PC-9 (cell line): ENCODE results near the gene CHD1.

Experiments
- EZH2 ChIP-seq: fragments of 200-600 bp; sonication (generic); IDR thresholded peaks from 2 replicates; pipeline ENCODE4 v1.8.0; 2017; ENCODE audit warnings: antibody characterized with exemption, low read depth
- TF ChIP-seq, protein P1 (sequence below): fragments of 200-600 bp; sonication (generic); conservative IDR thresholded peaks from 2 replicates; pipeline ENCODE4 v1.6.1; 2017; ENCODE audit warnings: mixed run types, antibody characterized with exemption, mild to moderate bottlenecking, moderate library complexity

DNA sequence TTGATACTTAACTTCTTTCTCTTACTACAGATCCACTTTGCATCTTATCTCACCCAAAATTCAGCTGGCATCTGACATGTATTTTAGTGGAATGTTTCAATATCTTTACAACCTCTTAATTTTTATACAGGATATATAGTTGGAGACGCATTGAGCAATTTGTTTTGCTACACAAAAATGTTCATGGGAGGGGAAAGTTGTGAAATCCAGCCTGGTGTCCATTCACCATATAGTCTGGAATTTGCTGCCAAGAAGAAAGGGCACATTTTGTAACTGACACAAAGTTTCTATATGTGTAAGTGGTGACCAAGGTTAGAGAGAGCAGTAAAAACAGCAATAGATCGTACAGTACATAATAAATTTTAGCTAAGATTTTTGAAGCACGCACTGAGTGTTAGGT is 14.0 kb upstream of the CHD1 start:
- TF ChIP-seq, protein P1, sequence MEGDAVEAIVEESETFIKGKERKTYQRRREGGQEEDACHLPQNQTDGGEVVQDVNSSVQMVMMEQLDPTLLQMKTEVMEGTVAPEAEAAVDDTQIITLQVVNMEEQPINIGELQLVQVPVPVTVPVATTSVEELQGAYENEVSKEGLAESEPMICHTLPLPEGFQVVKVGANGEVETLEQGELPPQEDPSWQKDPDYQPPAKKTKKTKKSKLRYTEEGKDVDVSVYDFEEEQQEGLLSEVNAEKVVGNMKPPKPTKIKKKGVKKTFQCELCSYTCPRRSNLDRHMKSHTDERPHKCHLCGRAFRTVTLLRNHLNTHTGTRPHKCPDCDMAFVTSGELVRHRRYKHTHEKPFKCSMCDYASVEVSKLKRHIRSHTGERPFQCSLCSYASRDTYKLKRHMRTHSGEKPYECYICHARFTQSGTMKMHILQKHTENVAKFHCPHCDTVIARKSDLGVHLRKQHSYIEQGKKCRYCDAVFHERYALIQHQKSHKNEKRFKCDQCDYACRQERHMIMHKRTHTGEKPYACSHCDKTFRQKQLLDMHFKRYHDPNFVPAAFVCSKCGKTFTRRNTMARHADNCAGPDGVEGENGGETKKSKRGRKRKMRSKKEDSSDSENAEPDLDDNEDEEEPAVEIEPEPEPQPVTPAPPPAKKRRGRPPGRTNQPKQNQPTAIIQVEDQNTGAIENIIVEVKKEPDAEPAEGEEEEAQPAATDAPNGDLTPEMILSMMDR: no peak
- no peak for TF ChIP-seq EZH2
